Stimulated activated CD8-positive, alpha-beta memory T cell treated with anti-CD3 and anti-CD28 coated beads, Interleukin-12 subunit alpha, Interleukin-12 subunit beta, amount 100 ng/mL, for 24 hours (primary cell): ENCODE data around the gene SIVA1.

Source experiments
- DNase-seq: peaks from one replicate; pipeline ENCODE4 v3.0.0-alpha.2; 2020; ENCODE audit errors: extremely low read depth

Gene SIVA1

GRCh38 chr14:104797115-104798044 is 44.4 kb downstream of the SIVA1 start:
- DNase-seq = no peak

GRCh38 chr14:104798300-104799243 is 45.6 kb downstream of the SIVA1 start:
- no peak for DNase-seq

DNA sequence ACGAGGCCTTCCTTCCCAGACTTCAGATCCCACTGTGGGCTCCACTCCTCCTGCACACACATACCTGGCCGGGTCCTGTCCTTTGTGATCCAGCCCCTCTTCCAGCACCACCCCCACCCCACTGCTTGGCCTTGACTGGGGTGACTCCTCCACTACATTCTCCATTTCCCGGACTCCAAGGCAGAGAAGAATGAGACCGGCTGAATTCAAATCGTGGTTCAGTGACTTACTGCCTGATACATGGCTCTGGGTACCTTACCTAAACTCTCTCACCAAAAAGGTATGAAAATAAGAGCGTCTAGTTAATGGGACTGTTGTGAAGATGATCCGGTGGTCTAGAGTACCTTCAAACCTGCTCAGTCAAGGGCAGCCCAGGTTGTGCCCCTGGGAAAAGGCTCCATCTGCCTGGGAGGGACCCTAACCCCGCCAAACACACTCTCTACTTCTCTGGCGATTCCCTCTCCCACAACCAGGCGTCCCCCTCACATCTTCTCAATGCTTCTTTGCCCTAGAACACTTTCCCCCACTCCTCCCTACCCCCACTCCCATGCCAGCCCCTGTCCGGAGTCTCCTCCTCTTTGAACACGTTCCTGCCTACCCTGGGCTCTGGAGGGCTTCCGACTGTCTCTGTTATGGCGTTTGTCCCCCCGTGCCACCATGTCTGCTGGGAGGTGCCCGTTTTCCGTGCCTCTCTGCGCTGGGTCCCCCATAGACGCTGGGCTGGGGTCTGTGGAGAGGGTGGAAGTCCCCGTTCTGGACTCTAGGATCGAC is 46.5 kb downstream of the SIVA1 start:
- DNase-seq = no peak

DNA sequence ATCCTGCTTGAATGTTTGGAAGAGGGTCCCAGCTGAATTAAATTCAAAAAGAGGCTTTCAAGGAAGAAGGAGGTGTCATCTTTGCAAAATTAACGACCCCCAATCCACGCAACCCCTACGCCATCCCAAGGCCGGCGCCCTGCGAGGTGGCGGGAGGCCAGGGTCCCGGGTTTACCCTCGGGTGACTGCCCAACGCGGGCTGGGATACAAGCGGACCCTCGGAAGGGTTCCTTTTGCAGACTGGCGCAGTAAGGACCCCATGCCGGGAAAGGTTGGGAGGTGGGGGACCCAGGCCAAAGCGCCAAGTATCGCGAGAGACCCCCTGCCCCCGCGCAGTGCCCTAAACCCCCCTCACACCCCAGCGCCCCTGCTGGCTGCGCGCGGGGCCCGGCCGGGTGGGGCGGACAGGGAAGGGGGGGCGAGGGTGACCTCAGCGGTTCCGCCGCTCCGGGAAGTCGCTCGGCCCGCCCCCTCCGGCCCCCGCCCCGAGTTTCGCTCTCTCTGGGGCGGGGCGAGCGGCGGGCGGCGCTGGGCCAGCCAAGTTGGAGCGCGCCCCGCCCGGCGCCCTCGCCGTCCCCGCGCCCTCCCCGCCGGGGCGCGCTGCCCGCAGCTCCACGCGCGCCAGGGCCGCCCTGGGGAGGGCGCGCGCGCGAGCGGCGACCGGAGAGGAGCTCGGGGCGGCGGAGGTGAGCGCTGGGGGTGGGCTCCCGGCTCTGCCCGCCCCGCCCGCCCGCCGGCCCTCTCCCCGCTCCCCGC is 47.2 kb downstream of the SIVA1 start:
- DNase-seq = peak; percentile 68

DNA sequence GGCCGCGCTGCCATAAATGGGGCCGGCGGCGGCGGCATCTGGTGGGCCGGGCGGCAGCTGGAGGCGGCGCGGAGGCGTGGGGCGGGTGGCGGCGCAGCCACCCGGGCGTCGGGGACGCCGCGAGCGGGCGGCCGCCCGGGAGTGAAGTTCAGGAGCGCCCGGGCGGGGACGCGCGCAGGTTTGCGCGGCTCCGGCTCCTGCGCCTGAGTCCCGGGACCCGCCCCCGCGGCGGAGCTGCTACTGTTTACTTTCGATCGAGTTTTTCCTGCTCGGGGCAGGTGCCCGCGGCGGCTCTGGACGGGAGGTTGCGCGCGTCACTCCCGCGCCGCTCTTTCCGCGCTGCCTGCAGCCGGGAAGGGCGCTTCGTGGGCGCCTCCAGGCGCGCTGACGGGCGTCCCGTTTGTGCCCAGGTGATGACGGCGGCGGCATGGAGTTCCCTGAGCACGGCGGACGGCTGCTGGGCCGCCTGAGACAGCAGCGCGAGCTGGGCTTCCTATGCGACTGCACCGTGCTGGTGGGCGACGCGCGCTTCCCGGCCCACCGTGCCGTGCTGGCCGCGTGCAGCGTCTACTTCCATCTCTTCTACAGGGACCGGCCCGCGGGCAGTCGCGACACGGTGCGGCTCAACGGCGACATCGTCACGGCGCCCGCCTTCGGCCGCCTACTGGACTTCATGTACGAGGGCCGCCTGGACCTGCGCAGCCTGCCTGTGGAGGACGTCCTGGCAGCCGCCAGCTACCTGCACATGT is 48.0 kb downstream of the SIVA1 start, which contains the start of gene ZBTB42:
TSS of gene ZBTB42 (plus strand) at position 331 of the 749 bp plus-strand sequence. CDS start at position 428, 97 bp downstream.
- DNase-seq = no peak

DNA sequence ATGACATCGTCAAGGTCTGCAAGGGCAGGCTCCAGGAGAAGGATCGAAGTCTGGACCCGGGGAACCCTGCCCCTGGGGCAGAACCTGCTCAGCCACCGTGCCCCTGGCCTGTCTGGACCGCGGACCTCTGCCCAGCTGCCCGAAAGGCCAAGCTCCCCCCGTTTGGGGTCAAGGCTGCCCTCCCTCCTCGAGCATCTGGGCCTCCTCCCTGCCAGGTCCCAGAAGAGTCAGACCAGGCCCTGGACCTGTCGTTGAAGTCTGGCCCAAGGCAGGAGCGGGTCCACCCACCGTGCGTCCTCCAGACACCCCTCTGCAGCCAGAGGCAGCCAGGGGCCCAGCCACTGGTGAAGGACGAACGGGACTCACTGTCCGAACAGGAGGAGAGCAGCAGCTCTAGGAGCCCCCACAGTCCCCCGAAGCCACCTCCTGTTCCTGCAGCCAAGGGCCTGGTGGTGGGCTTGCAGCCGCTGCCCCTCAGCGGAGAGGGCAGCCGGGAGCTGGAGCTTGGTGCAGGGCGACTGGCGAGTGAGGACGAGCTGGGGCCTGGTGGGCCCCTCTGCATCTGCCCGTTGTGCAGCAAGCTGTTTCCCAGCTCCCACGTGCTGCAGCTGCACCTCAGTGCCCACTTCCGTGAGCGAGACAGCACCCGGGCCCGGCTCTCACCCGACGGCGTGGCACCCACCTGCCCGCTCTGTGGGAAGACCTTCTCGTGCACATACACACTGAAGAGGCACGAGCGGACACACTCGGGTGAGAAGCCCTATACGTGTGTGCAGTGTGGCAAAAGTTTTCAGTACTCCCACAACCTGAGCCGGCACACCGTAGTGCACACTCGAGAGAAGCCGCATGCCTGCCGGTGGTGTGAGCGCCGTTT is 48.8 kb downstream of the SIVA1 start:
- DNase-seq = no peak

DNA sequence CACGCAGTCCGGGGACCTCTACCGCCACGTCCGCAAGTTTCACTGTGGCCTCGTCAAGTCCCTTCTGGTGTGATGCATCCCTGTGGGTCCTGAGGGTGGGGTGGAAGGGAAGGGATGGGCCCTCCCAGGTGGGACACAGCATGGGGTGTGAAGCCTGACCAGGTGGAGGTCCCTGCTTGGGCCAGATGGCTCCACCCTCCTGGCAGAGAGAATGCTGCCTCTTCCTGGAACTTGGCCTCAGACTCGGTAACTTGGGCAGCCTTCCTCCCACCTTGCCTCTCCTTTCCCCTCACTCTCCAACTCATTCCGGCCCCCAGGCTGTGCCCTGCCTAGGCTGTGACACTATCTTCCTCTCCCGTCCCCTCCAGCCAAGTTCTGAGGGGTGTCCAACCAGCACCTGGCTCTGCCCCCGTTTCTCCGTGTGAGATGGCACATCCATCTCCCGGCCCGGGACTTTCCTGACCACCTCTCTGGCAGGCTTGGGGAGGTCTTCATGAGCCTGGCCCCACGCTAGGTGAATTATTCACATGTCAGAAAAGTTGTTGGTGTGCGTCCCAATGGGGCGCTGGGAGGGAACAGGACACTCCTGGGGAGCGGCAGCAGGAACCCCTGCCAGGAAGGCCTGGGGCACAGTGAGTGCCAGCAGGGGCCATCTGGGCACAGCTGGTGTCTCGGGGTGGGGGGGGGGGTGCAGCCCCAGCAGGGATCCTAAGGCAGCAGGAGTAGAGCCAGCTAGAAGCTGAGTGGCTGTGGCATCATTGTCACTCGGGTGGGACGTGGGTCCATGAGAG is 49.6 kb downstream of the SIVA1 start:
- no peak for DNase-seq

DNA sequence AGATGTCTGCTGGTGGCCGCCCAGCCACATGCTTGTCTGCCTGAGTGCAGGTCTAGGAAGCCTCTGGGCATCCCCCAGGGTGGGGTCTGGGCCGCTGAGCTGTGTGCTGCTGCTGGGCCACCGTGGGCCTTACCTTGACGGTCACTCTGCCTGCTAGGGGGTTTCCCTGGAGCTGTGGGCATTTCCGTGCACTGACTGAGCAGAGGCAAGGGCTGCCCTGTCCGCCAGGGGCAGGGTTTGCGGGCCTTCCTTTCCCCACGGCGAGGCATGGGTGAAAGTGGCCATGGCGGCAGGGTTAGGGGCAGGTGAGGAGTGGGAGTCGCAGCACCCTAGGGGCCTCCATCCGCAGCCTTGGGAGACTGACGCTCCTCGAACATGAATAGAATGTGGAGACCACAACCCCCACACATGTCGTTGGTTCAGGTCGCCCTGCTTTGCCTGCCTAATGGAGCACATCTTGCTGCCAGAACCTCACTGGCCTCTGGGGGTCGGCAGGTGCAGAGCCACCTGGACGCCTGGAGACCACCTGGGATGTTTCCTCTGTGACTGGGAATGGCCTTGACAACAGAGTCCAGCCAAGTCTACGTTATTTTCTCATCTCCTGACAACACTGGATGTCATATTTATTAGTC is 50.4 kb downstream of the SIVA1 start:
- no peak for DNase-seq

DNA sequence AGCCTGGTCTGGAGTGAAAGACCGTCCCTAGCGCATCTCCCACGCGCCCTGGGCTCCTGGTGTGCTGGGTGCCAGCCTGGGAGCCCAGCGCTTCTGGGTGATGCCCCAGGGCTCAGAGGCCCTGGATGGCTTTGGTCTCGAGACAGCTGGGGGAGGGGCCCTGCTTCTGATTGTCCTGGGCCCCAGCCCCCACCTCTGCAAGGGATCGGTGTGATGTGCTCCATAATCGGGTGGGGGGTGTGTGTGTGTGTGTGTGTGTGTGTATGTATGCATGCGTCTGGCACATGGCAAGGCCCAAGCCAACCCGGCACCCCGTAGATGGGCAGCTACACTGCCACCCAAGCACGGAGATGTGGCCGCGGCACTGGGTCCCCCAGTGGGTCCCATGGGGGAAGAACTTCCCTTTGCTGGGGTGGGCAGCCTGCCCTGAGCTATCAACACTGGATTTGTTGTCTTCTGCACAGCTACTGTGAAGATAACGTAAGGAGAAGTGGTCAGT is 51.0 kb downstream of the SIVA1 start:
- no peak for DNase-seq

DNA sequence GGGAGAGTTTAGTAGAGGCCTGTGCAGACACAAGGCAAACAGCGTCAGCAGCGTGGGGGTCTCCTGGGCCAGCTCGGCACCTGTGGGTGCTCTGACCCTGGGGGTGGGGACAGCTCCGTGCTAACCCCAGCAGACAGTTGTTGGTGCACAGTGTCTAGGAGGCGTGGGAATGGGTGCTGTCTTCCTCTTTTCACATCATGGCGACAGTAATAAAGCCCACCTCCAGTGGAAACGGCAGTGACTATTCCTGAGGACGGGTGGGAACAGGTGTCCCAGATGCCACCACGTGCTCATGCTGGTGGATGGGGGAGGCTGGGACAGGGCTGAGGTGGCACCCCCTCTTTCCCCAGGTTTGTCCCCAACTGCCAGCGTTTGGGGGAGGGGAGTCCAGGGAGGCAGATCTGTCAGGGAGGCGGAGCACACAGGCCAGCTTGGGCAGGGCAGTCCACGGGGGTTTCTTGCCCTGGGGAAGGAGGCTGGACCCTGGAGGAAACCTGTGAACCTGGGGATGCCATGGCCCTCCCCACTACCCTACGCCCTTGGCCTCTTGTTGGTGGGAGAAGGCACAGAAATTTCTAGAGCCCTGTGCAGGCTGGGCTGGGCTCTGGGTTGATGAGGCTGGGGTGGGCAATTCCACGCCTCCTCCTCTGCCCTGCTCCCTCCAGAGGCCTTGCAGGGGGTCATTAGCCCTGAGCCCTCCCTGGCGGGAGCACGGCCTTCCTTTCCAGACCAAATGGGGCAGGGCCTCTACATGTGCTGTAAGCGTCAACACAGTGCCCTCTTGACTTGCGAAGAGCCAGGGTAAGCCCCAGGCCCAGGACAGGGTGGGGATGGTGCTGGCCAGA is 51.8 kb downstream of the SIVA1 start:
- no peak for DNase-seq

DNA sequence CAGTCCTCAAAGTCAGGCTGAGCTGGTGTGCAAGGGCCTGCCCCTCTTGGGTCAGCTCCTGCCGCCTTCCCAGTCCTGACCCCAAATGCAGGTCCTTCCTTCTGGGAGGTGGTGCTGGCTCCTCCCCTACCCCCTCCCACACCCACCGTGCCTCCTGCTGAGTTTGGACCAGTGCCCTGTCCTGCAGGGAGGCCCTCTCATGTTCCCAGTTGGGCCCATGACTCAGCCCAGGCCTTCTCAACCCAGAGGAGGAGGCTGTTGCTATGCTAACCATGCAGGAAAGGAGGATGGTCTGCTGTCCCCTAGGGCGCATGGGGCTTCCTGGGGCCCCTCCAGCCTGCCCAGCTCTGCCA is 52.4 kb downstream of the SIVA1 start:
- no peak for DNase-seq

DNA sequence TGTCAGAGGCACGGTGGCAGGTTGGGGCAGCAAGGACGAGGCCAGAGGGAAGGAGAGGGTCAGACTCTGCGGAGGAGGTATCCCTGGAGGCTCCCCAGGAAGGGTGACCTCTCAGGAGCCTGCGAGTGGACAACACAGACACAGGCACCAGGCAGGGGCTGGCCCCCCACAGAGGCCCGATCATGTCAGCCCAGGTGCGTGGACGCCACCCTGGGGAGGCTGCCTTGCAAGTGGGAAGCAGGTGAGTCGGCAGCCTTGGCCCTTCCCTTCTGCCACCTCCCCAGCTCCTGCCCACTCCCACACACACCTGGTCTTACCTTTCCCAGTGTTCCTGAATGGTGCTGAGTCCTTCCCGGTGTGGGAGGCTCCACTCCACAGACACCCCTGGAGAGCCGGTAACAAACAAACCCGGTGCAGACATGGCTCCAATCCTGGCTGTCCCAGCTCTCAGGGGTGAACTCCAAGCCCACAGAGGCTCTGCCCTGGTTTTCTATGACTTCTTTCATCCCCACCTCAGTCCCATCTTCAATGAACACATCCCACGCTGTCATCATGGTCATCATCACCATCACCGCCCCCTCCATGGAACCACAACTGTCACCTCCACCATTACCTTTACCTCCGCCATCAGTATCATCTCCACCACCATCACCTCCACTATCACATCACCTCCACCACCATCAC is 53.1 kb downstream of the SIVA1 start:
- no peak for DNase-seq

DNA sequence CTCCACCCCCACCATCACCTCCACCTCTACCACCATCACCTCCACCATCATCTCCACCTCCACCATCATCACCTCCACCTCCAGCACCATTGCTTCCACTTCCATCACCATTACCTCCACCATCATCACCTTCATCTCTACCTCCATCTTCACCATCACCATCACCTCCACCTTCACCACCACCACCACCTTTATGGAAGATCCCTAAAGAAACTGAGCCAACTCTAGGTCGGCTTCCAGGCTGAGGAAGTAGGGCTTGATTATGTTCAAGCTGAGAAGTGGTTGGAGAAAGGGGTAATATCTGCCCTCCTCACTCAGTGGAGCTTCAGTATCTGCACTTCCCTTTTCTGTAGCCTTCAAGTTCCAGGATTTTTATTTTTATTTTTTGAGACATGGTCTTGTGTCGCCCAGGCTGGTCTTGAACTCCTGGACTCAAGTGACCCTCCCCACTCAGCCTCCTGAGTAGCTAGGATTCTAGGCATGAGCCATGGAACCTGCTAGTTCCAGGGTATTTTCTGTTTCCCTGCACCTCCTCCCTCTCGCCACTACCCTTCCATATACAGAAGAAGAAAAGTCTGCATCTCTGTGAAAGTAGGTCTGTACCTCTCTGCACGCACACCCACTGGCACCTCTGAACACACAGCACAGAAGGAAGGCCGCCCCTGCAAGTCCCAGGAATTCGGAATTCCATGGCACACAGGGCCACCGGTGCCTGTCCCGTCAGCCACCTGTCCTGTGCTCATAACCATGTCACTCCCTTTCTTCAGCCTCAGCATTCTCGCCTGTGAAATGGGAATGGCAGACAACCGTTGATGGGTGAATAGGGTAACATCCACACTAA is 53.9 kb downstream of the SIVA1 start:
- no peak for DNase-seq

GRCh38 chr14:104808456-104808855 is 55.5 kb downstream of the SIVA1 start:
- no peak for DNase-seq
